Ovary (tissue), 9 donors: ENCODE results near the gene SLC12A8. TPM values are rescaled to one million over a fixed set of nuclear protein-coding genes. Genes with fewer than 3 reads are reported as not detected.

ENCODE experiments used
- DNase-seq, 5 donors: peaks; one replicate each; pipeline ENCODE4 v3.0.0-alpha.2; 2019 to 2020
- H3K27ac ChIP-seq, 2 donors: fragments of 200-600 bp; one replicate each; pipeline versions ENCODE4 v1.5.1 to v1.8.0; 2019 to 2022
- H3K27me3 ChIP-seq: fragments of 200-600 bp; one replicate; pipeline ENCODE4 v1.8.0; 2022
- H3K36me3 ChIP-seq: fragments of 200-600 bp; sonication (generic); one replicate; pipeline ENCODE4 v1.5.1; 2019
- H3K4me1 ChIP-seq: one replicate; pipeline ENCODE4 v1.8.1; 2013; ENCODE audit warnings: mild to moderate bottlenecking, moderate library complexity; ENCODE audit not compliant: insufficient read depth
- H3K4me3 ChIP-seq: fragments of 200-600 bp; sonication (generic); one replicate; pipeline ENCODE4 v1.5.1; 2017
- H3K9me3 ChIP-seq, 2 donors: fragments of 200-600 bp in 1 of 2; sonication (generic) in 1 of 2; one replicate each; pipeline versions ENCODE4 v1.5.1 to v1.8.1; 2013 to 2019; ENCODE audit warnings: mild to moderate bottlenecking in 1 of 2, moderate library complexity in 1 of 2
- EP300 ChIP-seq: sonication (generic); formaldehyde crosslinking; IDR thresholded peaks from one replicate; pipeline ENCODE4 v1.6.1; 2017; ENCODE audit warnings: antibody characterized with exemption
- POLR2A ChIP-seq: fragments of 450-650 bp; IDR thresholded peaks from one replicate; pipeline ENCODE4 v1.6.1; 2017; ENCODE audit warnings: antibody characterized with exemption, mild to moderate bottlenecking, moderate library complexity
- WGBS, 3 donors: extraction: QIAGEN DNeasy Blood & Tissue Kit in 1 of 3; methylation state at CpG; one replicate each; pipeline versions ENCODE4 v1.1.5 to v1.1.7; 2013 to 2017; 5-methylcytosine and 5-hydroxymethylcytosine counted together
- intact Hi-C, 4 donors: fragments of 100-400 bp; cut with DNase I; formaldehyde crosslinking; loops; one replicate each; pipeline versions ENCODE4 v1.11.0 to v1.15.1; 2022 to 2023
- polyA plus RNA-seq, 2 donors: library from polyadenylated mRNA; stranded (reverse); fragments of 200-250 nt in 1 of 2; fragments of 350-450 nt in 1 of 2; fragmentation: Illumina TruSeq in 1 of 2; extraction: RNeasy Lipid Tissue Mini Kit (QIAGEN cat#74804) in 1 of 2; gene quantifications; one replicate each; pipeline ENCODE4 v1.2.3, GENCODE V29; 2013 to 2014
- total RNA-seq, 7 donors: library from RNA; depleted of rRNA in 2 of 7; stranded (reverse); fragments of >200 nt in 2 of 7; fragmentation: NEBNext Ultra II Directional in 3 of 7; extraction: Animal tissue kit (Norgen Biotek cat#: 25700) in 3 of 7; gene quantifications; one replicate each; pipeline versions ENCODE4 v1.1.0 to v1.2.4, GENCODE V29; 2016 to 2023
- TF ChIP-seq, protein P1 (sequence below), 3 donors: fragments of 450-650 bp in 2 of 3; fragments of 200-600 bp in 1 of 3; IDR thresholded peaks; one replicate each; pipeline versions ENCODE4 v1.5.1 to v1.8.0; 2016 to 2022; ENCODE audit warnings: antibody characterized with exemption in 3 of 3, mild to moderate bottlenecking in 1 of 3
- donor health status: DM: no; HTN: no; CAD: no; lungs with moderate emphysema.
- donor health status: DM: no; HTN: no; CAD: no.
- donor health status: Bipolar disorder and iron deficiency.
- donor health status: DM: yes; HTN: yes; CAD: no.
- donor health status: DM: no; HTN: no; CAD: no.
- donor health status: DM: yes; HTN: yes; CAD: no.

The SLC12A8 gene
- total and polyA plus RNA-seq, 9 donors, result 0.28 to 11.5 (median 1.5) TPM

GRCh38 chr3:125144653-125145314 lies 67.8 kb downstream of the SLC12A8 start:
- peaks cover 11% of the 10 kb centered on the region for H3K4me1 ChIP-seq
- no peaks in the 10 kb centered on the region for H3K36me3 ChIP-seq
- H3K4me3 ChIP-seq, result no peak overlapping the region
- intact Hi-C loops, result loop anchor here in 2 of 4 donors (5.0 to 10.0 kb wide), 2 partner anchors 87 to 90 kb away; partner anchors contain the start of gene HEG1 (in 2 of the 2)
- no peak overlapping the region for H3K27ac ChIP-seq
- no peaks in the 10 kb centered on the region for H3K9me3 ChIP-seq
- TF ChIP-seq, protein P1, sequence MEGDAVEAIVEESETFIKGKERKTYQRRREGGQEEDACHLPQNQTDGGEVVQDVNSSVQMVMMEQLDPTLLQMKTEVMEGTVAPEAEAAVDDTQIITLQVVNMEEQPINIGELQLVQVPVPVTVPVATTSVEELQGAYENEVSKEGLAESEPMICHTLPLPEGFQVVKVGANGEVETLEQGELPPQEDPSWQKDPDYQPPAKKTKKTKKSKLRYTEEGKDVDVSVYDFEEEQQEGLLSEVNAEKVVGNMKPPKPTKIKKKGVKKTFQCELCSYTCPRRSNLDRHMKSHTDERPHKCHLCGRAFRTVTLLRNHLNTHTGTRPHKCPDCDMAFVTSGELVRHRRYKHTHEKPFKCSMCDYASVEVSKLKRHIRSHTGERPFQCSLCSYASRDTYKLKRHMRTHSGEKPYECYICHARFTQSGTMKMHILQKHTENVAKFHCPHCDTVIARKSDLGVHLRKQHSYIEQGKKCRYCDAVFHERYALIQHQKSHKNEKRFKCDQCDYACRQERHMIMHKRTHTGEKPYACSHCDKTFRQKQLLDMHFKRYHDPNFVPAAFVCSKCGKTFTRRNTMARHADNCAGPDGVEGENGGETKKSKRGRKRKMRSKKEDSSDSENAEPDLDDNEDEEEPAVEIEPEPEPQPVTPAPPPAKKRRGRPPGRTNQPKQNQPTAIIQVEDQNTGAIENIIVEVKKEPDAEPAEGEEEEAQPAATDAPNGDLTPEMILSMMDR (IDR thresholded peaks at IDR 0.05), result no peak
- TF ChIP-seq EP300 (no peak), POLR2A (no peak)
- H3K27me3 ChIP-seq, result no peaks in the 10 kb centered on the region
- no peak for DNase-seq
- WGBS, 3 donors, result 64 to 71% (median 66%) methylated on average over 5 of the region's 5 CpGs

- 22 to 33% (median 23%) methylated on average over 7 of the region's 7 CpGs for WGBS, 3 donors
- no peaks in the 10 kb centered on the region for H3K36me3 ChIP-seq
Observed at GRCh38 chr3:125143982-125144652, 68.4 kb downstream of the SLC12A8 start.

DNA sequence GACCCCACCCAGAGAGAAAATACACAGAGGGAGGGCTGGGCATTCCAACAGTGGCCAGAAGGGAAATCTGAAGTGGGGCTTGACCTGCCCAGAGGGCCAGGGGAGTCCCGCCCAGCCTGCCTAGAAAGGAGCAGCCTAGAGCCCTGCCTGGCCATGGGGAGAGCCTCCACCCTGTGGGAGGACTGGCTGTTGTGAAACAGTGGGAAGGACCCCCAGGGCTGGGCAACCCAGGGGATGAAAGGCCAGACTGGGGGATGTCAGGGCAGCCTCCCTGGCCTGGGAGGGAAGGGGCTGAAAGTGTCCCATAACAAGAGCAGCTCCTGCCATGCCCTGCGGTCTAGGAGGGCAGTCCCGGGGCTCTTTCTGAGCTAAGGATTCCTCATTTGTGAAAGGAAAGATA lies 69.0 kb downstream of the SLC12A8 start:
- DNase-seq, result no peak
- intact Hi-C loops, result loop anchor here in 2 of 4 donors (5.0 to 10.0 kb wide), 2 partner anchors 86 to 89 kb away; partner anchors contain the start of gene HEG1 (in 2 of the 2)
- Histone ChIP-seq H3K4me1 (peaks cover 11% of the 10 kb centered on the region), H3K27me3 (no peaks in the 10 kb centered on the region), H3K27ac (no peak overlapping the region), H3K36me3 (no peaks in the 10 kb centered on the region), H3K4me3 (no peak overlapping the region), H3K9me3 (no peaks in the 10 kb centered on the region)
- TF ChIP-seq POLR2A, result no peak
- TF ChIP-seq, protein P1 (IDR thresholded peaks at IDR 0.05), result no peak
- no peak for TF ChIP-seq EP300
- 53 to 79% (median 77%) methylated on average over 3 of the region's 3 CpGs for WGBS, 3 donors

More at GRCh38 chr3:125143982-125144652, 68.4 kb downstream of the SLC12A8 start:
- Histone ChIP-seq H3K4me1 (peaks cover 11% of the 10 kb centered on the region), H3K27me3 (no peaks in the 10 kb centered on the region), H3K9me3 (no peaks in the 10 kb centered on the region), H3K27ac (no peak overlapping the region), H3K4me3 (no peak overlapping the region)
- DNase-seq, result peak; percentile 35 to 69 (median 48)
- intact Hi-C loops, result loop anchor here in 2 of 4 donors (5.0 to 10.0 kb wide), 2 partner anchors 87 to 89 kb away; partner anchors contain the start of gene HEG1 (in 2 of the 2)
- TF ChIP-seq, protein P1 (IDR thresholded peaks at IDR 0.05), result no peak
- no peak for TF ChIP-seq EP300
- no peak for TF ChIP-seq POLR2A

DNA sequence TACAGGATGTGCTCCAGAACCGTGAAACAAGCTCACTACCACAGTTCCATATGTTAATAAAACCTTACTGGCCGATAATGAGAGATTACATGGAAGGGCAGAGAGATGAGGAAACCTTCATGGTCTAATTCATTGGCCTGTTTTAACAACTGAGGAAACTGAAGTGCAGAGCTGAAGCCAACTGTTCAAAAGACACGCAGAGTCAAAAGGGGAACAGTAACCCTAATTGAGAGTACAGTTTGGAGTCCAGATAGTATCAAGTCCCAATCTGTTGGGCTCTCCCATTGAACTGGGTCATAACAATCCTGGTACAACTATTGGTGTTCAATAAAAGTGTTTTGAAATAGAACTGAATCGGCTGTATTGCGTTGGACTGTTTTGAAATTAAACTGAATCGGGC lies 69.6 kb downstream of the SLC12A8 start:
- Histone ChIP-seq H3K36me3 (no peaks in the 10 kb centered on the region), H3K27me3 (no peaks in the 10 kb centered on the region), H3K9me3 (no peaks in the 10 kb centered on the region), H3K4me3 (no peak overlapping the region), H3K4me1 (peaks cover 11% of the 10 kb centered on the region), H3K27ac (no peak overlapping the region)
- WGBS, 3 donors, result 76 to 91% (median 83%) methylated on average over 6 of the region's 6 CpGs
- intact Hi-C loops, result loop anchor here in 2 of 4 donors (5.0 to 10.0 kb wide), 2 partner anchors 86 to 88 kb away; partner anchors contain the start of gene HEG1 (in 2 of the 2)
- no peak for DNase-seq
- TF ChIP-seq POLR2A, result no peak
- TF ChIP-seq, protein P1 (IDR thresholded peaks at IDR 0.05), result no peak
- no peak for TF ChIP-seq EP300
